Stimulated activated CD8-positive, alpha-beta memory T cell treated with anti-CD3 and anti-CD28 coated beads, Interleukin-12 subunit alpha, Interleukin-12 subunit beta, amount 100 ng/mL, for 24 hours (primary cell): ENCODE measurements around the gene ACSL1.

Experiments used
- DNase-seq: peaks from one replicate; pipeline ENCODE4 v3.0.0-alpha.2; 2020; ENCODE audit errors: extremely low read depth

ACSL1 gene, protein sequence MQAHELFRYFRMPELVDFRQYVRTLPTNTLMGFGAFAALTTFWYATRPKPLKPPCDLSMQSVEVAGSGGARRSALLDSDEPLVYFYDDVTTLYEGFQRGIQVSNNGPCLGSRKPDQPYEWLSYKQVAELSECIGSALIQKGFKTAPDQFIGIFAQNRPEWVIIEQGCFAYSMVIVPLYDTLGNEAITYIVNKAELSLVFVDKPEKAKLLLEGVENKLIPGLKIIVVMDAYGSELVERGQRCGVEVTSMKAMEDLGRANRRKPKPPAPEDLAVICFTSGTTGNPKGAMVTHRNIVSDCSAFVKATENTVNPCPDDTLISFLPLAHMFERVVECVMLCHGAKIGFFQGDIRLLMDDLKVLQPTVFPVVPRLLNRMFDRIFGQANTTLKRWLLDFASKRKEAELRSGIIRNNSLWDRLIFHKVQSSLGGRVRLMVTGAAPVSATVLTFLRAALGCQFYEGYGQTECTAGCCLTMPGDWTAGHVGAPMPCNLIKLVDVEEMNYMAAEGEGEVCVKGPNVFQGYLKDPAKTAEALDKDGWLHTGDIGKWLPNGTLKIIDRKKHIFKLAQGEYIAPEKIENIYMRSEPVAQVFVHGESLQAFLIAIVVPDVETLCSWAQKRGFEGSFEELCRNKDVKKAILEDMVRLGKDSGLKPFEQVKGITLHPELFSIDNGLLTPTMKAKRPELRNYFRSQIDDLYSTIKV

GRCh38 chr4:184825896-184826690, at the start of gene ACSL1:
TSS of gene ACSL1 (minus strand) at chr4:184825968. CDS start at chr4:184803514, 22,454 bp downstream.
- DNase-seq, result peak; percentile 48

DNA sequence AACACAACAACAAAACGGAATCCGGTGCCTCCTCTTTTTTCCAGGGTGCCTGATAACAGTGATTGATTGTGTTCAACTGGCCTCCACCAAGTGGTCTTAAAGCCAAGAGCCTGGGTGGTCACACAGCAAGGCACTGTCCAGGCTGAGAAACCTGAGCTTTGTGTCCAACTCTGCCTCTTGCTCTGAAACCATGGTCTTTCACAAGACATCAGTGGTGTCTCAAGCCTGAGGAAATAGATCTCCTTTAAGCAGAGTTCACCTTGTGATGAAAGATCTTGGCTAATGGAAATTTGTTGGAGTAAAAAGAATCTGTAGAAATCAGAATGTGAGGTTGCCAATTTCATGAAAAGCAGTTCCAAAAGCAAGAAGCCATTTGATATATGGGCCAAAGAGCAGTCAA, 47.3 kb upstream of the ACSL1 start:
- DNase-seq, result no peak

GRCh38 chr4:184870718-184871117, 45.0 kb upstream of the ACSL1 start:
- DNase-seq, result no peak

GRCh38 chr4:184868623-184869022, 42.9 kb upstream of the ACSL1 start:
- DNase-seq, result no peak

- no peak for DNase-seq
These were observed 38.1 kb upstream of the ACSL1 start for GRCh38 chr4:184863916-184864315.

DNA sequence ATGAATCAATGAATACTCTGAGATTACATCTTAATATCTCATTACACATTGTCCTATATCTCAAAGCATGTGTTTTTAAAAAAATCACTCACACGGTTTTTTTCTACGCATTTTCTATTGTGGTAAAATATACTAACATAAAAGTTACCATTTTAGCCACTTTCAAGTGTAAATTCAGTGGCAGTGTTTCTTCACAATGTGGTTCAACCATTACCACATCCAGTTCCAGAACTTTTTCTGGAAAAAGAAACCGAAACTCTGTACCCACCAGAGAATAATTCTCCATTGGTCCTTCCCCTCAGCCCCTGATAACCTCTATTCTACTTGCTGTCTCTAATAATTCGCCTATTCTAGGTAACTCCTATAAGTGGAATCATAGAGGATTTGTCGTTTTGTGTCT, 35.3 kb upstream of the ACSL1 start:
- DNase-seq, result no peak

GRCh38 chr4:184860018-184860779, 34.4 kb upstream of the ACSL1 start:
- no peak for DNase-seq

DNA sequence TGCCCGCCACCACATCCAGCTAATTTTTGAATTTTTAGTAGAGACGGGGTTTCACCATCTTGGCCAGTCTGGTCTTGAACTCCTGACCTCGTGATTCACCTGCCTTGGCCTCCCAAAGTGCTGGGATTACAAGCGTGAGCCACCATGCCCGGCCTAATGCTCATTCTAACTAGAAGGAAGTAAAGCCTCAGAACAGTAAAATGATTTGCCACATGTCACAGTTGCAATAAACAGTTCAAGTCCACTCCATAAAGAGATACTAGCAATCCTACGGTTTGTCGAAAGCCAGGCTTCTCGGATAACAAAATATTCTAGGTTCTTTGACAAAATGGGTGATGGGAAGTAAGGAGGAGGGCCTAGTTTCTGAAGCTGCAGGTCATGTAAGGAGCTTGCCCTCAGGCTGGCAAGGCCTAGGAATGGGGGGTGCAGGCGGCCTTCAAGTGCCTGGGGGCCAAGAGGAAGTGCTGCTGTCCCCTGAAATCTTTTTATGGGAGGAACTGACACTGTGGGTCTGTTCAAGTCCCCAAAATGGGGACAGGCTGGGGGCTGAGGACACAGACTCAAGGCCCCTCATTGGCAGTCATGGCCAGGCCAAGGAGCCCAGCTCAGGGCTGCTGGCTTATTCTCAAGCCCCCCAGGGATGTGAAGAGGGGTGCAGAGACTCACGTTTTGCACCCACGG, 31.8 kb upstream of the ACSL1 start:
- DNase-seq, result no peak

DNA sequence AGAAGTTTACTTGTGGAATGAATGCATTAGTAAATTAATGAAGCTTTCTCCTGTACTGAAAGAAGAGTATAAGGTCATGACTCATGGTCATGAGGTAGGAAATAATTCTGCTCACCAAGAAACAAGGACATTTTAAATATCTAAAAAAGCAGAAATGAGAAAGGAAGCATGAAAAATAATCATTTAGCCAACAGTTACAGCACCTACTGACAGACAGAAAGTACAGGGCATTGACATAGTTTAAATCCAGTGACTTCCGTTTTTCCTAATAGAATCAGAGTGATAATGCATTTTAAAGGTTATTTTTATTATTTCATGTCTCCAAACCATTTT, 30.5 kb upstream of the ACSL1 start:
- no peak for DNase-seq

DNA sequence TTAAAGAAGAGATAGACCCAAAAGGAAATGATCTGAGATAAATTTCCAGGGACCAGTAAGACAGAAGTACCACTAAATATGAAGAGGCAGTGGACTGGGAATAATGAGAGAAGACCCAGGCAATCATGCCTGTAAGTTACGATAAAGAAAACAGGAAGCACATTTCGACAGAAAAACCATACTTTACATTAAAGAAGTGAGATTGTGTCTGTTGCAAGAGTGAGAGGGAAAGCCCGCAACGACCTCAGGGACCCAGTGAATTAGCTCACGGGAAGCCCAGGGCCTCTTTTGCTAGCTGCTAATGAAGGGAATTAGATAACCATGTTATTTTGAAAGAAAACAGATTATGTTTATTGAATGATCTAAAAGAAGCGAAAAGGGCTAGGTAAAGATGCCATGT, 28.9 kb upstream of the ACSL1 start:
- no peak for DNase-seq

DNA sequence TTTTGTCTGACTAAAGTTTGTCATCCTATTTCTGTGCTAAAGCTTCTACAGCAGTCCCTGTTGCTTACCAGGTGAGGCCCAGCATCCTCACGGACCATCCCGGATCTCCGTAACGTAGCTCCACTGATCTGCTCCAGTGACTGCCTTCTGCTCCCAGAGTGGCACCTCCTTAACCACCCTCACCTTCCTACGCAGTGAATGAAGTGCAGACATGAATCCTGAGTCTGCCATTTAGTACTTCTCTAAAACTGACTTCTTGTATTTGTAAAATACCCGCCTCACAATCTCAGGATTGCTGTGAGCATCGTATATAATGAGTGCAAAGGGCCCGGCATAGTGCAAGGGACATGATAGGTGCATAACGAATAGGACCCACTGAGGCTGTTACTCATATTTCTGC, 27.7 kb upstream of the ACSL1 start:
- no peak for DNase-seq

- DNase-seq, result no peak
These were observed 26.1 kb upstream of the ACSL1 start for GRCh38 chr4:184851886-184852285.

DNA sequence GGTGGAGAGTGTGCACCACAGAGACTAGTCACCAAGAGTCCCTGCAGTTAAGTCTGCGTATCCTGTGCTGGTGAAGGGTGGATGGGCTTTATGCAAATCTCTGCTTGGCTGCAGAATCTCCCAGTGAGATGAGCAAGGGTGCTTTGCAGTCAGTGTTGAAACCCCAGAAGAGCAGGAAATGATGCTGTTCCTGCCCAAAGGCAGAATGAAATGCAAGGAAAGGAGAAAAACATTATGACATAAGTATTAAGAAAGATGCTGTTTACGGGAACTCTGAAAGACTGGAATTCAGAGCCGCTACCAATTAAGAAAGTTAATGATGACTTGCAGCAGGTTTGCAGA, 25.4 kb upstream of the ACSL1 start:
- no peak for DNase-seq

DNA sequence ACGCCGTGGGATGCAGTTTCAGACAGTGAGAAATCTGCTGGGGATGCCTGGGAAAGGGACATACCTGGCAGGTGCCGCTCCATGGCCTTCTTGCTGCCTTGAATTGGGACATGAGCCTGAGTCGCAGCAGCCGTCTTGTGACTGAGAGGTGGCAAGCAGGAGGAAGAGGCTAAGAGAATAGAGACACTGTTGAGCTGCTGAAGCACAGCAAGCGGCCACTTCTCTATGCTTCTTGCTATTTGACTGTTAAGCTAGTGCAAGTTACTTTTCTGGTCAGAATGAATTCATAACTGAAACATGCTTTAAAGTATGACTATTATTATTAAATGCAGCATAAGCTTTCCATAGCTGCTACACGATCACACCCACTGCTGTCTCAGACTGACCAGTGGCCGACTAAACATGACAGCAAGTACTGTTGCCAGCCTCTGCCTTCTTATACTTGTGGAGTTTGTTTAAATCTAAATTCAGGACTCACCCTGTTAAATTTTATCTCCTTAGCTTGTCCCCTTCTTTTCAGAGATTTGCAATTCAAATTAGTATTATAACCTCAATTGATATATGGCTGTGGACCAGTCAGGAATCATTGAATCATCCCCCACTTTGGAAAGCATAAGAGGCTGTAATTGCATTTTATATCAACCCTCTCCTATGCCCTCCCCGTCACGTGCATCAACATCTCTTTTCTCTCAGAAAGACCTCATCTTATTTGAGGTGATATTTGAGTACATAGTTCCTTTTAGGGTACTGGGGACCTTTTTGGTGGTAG, 24.8 kb upstream of the ACSL1 start:
- DNase-seq, result no peak

DNA sequence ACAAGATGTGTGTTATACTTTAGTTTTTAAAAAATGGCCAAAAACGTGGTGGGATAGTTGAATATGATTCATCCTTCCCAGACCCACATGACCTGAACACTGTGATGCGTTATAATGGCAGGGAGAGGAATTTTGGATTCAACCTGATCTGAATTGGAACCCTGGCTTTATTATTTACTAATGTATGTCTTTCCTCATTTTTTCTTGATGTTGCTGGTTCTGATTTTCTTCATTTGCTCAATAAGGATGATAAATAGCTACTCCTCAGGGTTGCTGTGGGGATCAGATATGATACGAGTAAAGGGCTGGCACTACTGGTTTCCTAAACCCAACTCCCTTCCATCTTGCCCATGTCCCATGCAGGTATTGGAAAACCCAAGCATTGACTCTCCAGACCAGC, 24.2 kb upstream of the ACSL1 start:
- no peak for DNase-seq

- no peak for DNase-seq
These were observed 23.4 kb upstream of the ACSL1 start for GRCh38 chr4:184849185-184849584.

GRCh38 chr4:184848510-184848909, 22.7 kb upstream of the ACSL1 start:
- no peak for DNase-seq

DNA sequence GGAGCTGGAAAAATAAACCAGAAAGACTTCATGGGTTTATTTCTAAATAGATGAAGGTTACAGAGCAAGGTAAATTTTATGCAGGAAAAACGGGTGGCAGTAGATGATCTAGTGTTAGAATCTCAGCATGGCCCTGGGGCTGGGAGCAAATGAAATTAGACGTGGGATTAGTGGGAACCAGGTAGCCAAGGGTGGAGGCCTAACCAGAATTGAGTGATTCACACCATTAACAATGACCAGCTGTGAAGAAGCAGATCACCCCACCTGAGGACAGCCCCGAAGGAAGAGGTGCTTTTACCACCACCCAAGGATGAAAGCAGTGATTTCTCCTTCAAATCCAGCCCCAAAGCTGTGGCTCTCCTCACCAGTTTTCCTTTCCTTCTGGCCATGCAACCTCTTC, 20.8 kb upstream of the ACSL1 start:
- DNase-seq, result no peak

GRCh38 chr4:184845367-184846021, 19.7 kb upstream of the ACSL1 start:
- DNase-seq, result no peak

- DNase-seq, result no peak
These were observed 19.0 kb upstream of the ACSL1 start for GRCh38 chr4:184844742-184845141.
